GM12865 (cell line): ENCODE results near the gene CREB5.
A peak's percentile ranks its signal among the peaks of the same experiment; 100 is the strongest.

ENCODE experiments used
- DNase-seq: peaks from one replicate; pipeline ENCODE4 v3.0.0; 2010; ENCODE audit warnings: low read depth
- H3K4me3 ChIP-seq: 2 replicates; pipeline ENCODE4 v1.5.1; 2011; ENCODE audit warnings: mild to moderate bottlenecking, low read depth, low read length, control low read depth
- CTCF ChIP-seq: IDR thresholded peaks from 2 replicates; pipeline ENCODE4 v1.5.1; 2011; ENCODE audit warnings: low read length, control low read depth, low read depth, inconsistent platforms; ENCODE audit not compliant: insufficient read depth; ENCODE audit errors: missing control alignments

The CREB5 gene

GRCh38 chr7:28411876-28412662, at the start of gene CREB5:
TSS of gene CREB5 (plus strand) at chr7:28412518. CDS start at chr7:28412915, 397 bp downstream.
- no peak within 1 kb of the TSS for H3K4me3 ChIP-seq
- peak; percentile 55 for DNase-seq
- TF ChIP-seq CTCF, result peak; percentile 27

- DNase-seq, result peak; percentile 9
- TF ChIP-seq CTCF, result no peak
- no peak overlapping the region for H3K4me3 ChIP-seq
Measured at GRCh38 chr7:28362812-28363211, 49.5 kb upstream of the CREB5 start.

- DNase-seq, result peak; percentile 5
- peak; percentile 10 for TF ChIP-seq CTCF
- no peak overlapping the region for H3K4me3 ChIP-seq
Measured at GRCh38 chr7:28364082-28364481, 48.2 kb upstream of the CREB5 start.

- DNase-seq, result no peak
- no peak overlapping the region for H3K4me3 ChIP-seq
- TF ChIP-seq CTCF, result no peak
Measured at GRCh38 chr7:28369523-28369922, 42.8 kb upstream of the CREB5 start.

- no peak for DNase-seq
- H3K4me3 ChIP-seq, result no peak overlapping the region
- no peak for TF ChIP-seq CTCF
Measured at GRCh38 chr7:28371846-28372245, 40.5 kb upstream of the CREB5 start.

- no peak for TF ChIP-seq CTCF
- DNase-seq, result no peak
- H3K4me3 ChIP-seq, result no peak overlapping the region
Measured at GRCh38 chr7:28373990-28374389, 38.3 kb upstream of the CREB5 start.

- TF ChIP-seq CTCF, result no peak
- no peak for DNase-seq
- no peak overlapping the region for H3K4me3 ChIP-seq
Measured at GRCh38 chr7:28375729-28376128, 36.6 kb upstream of the CREB5 start.
